AG04450 (cell line): ENCODE measurements around the gene BBS12. TPM values are rescaled to one million over a fixed set of nuclear protein-coding genes. Genes with fewer than 3 reads are reported as not detected.

ENCODE experiments used
- CTCF ChIA-PET: fragments of 300-600, 350-600 bp; formaldehyde crosslinking; extraction: SDS; loops from one replicate; lab custom pipeline; 2022; ENCODE audit warnings: antibody characterized with exemption, inconsistent platforms; lab: Charles Lee
- POLR2A ChIA-PET: fragments of 350-600 bp; formaldehyde crosslinking; extraction: SDS; loops from one replicate; lab custom pipeline; 2021; ENCODE audit warnings: antibody characterized with exemption, inconsistent platforms; lab: Yijun Ruan, JAX
- DNase-seq: peaks from one replicate; pipeline ENCODE4 v3.0.0-alpha.2; 2011; ENCODE audit warnings: low read depth, low spot score
- H3K27ac ChIP-seq: one replicate; pipeline ENCODE4 v1.5.1; 2012; ENCODE audit warnings: low read depth, low read length, control low read depth
- H3K27me3 ChIP-seq: one replicate; pipeline ENCODE4 v1.6.0; 2012; ENCODE audit warnings: low read length; ENCODE audit not compliant: control insufficient read depth, insufficient read depth
- H3K4me3 ChIP-seq: 2 replicates; pipeline ENCODE4 v1.5.1; 2011; ENCODE audit warnings: mild to moderate bottlenecking, low read depth, low read length, control low read depth
- H3K9me3 ChIP-seq: 2 replicates; pipeline ENCODE4 v1.5.1; 2012; ENCODE audit warnings: low read length; ENCODE audit not compliant: control insufficient read depth, insufficient read depth
- polyA plus RNA-seq: library from polyadenylated mRNA; depleted of rRNA; stranded (reverse); fragments of >200 nt; gene quantifications from 2 replicates; pipeline ENCODE4 v1.2.3, GENCODE V29; 2011
- TF ChIP-seq, protein P1 (sequence below): IDR thresholded peaks from 2 replicates; pipeline ENCODE4 v1.5.1; 2011; ENCODE audit warnings: low read depth, low read length, control low read depth, inconsistent platforms

Gene BBS12
- polyA plus RNA-seq, 1 experiment = 3.2 TPM

DNA sequence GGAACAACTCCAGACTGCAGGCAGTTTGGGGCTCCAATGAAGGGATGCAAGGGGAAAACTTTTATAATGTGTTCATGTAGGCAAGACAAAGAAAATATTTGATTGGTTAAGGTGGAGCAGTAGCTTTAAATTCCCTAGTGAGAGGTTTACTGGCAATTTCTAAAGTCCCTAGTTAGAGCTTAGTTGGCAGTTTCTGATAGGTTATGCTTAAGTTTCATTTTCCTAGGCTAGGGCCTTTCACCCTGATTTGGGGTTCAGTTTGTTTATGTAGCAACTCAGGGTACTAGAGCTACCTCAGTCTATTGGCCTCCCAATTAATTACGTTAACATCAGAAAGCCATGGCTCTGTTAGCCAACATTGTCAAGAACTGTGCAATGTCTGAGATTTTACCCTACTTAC lies 14.6 kb downstream of the BBS12 start:
- no peak overlapping the region for H3K27ac ChIP-seq
- H3K9me3 ChIP-seq = no peaks in the 10 kb centered on the region
- ChIA-PET CTCF (interaction anchor here (2.3 to 2.8 kb wide), 2 partner anchors 11 to 167 kb away, joined by 11 to 18 read pairs; no protein-coding TSS in a partner anchor), POLR2A (no interaction called here)
- TF ChIP-seq, protein P1, sequence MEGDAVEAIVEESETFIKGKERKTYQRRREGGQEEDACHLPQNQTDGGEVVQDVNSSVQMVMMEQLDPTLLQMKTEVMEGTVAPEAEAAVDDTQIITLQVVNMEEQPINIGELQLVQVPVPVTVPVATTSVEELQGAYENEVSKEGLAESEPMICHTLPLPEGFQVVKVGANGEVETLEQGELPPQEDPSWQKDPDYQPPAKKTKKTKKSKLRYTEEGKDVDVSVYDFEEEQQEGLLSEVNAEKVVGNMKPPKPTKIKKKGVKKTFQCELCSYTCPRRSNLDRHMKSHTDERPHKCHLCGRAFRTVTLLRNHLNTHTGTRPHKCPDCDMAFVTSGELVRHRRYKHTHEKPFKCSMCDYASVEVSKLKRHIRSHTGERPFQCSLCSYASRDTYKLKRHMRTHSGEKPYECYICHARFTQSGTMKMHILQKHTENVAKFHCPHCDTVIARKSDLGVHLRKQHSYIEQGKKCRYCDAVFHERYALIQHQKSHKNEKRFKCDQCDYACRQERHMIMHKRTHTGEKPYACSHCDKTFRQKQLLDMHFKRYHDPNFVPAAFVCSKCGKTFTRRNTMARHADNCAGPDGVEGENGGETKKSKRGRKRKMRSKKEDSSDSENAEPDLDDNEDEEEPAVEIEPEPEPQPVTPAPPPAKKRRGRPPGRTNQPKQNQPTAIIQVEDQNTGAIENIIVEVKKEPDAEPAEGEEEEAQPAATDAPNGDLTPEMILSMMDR = no peak
- DNase-seq = no peak
- no peaks in the 10 kb centered on the region for H3K27me3 ChIP-seq
- no peak overlapping the region for H3K4me3 ChIP-seq

DNA sequence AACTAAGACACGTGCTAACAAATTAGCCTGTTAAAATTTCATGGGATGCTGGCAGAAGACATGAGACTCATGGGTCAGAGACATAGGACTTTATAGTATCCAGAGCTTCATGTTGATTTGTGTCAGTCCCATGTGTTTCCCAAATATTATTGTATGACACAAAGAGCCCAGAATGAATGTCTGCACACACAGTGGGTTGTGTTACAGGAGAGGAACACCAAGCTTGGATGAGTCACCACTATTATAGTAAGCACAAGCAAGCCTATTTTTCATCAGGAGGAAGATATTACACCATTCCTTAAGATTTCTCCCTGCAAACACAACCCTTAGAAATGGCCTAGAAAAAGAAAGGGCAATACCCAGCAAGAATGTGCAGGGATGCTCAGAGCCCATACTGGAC lies 15.4 kb downstream of the BBS12 start:
- H3K27ac ChIP-seq = no peak overlapping the region
- TF ChIP-seq, protein P1 = no peak
- no peak for DNase-seq
- ChIA-PET CTCF (interaction anchor here (1.0 to 2.8 kb wide), 3 partner anchors 10 to 167 kb away, joined by 3 to 18 read pairs (median 11); no protein-coding TSS in a partner anchor), POLR2A (no interaction called here)
- H3K9me3 ChIP-seq = no peaks in the 10 kb centered on the region; the same call in 1 of the 2 replicates
- H3K27me3 ChIP-seq = no peaks in the 10 kb centered on the region
- no peak overlapping the region for H3K4me3 ChIP-seq

DNA sequence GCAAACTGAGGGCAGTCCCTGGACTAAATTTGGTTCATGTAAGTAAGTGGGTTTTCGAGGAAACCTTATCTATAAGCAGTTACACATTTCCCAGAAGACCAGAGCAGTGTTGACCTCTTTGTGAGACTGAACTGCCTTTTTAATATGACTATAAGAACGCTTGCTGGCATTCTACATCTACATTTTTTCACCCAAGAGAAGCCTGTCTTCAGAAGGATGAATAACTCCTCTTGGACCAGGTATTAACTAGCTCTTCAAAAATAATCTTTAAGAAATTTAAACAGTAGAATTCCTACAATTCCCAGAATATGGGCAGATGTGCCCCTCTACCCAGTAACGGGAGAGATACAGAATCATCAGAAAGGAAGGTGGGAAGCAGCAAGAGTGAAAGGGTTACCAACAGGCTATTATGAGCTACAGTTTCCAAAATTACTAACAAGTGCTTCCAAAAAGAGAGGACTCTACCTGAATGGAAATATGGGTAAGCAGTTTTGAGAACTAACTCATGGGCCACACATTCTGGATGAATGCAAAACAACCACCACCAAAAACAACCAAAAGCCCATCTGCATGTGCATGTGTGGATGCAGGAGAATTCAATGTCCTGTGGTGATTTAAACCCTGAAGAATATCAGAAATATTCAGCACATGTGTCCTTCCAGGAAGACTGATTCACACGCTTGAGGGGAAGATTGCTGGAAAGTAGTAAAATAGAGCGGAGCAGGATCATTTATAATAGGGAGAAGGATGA lies 17.4 kb downstream of the BBS12 start:
- H3K27ac ChIP-seq = no peak overlapping the region
- no peaks in the 10 kb centered on the region for H3K27me3 ChIP-seq
- no peaks in the 10 kb centered on the region; the same call in 1 of the 2 replicates for H3K9me3 ChIP-seq
- CTCF ChIA-PET = interaction anchor here (0.9 to 1.8 kb wide), 3 partner anchors 8 to 164 kb away, joined by 3 to 8 read pairs (median 4); no protein-coding TSS in a partner anchor
- POLR2A ChIA-PET = no interaction called here
- H3K4me3 ChIP-seq = no peak overlapping the region
- DNase-seq = no peak
- TF ChIP-seq, protein P1 = no peak

DNA sequence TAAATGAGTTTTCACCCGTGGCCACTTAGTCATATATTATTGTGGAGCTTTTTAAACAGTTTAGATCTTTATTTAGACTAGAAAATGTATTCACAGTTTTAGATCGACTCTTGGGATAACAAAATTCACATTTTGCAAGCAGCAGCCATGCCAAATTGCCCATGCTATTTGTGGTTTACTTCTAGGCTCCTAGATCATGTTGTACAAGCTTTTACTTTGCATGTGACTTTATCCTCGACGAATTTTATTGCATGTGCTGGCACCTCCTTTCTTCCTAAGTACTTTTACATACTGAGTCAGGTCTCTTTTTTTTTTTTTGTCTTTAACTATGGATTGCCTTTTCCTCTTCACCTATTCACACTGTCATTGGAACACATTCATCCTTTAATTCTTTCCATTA lies 23.2 kb downstream of the BBS12 start:
- ChIA-PET CTCF (interaction anchor here (1.1 to 3.3 kb wide), 5 partner anchors 40 to 175 kb away, joined by 3 to 32 read pairs (median 5); no protein-coding TSS in a partner anchor), POLR2A (interaction anchor here (0.7 kb wide), 1 partner anchor 24 kb away, joined by 4 read pairs; no protein-coding TSS in a partner anchor)
- TF ChIP-seq, protein P1 = no peak
- Histone ChIP-seq H3K4me3 (no peak overlapping the region), H3K9me3 (no peaks in the 10 kb centered on the region; the same call in 1 of the 2 replicates), H3K27me3 (no peaks in the 10 kb centered on the region), H3K27ac (no peak overlapping the region)
- DNase-seq = no peak

DNA sequence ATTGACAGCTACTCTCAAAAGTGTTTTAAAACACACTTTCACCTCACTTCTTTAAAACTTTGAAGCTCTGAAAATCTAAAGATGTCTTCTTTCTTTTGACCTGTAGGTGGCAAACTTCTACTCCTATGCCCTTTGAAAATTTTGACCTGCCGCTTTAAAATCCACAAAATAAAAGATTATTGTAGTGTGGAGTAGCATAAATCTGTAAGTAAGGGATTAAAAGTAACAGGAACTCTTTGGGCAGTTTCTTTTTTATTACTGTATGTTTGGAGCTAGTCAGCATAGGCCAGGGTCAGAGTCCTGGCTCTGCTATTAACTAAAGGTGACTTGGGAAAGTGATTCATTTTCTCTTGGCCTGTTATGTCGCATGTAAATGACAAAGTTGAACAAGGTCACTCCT lies 25.5 kb downstream of the BBS12 start:
- TF ChIP-seq, protein P1 = peak; percentile 66
- ChIA-PET CTCF (interaction anchor here (0.6 to 4.0 kb wide), 51 partner anchors 8 to 1355 kb away, joined by 3 to 87 read pairs (median 6); partner anchors contain the start of genes BBS12 and NUDT6), POLR2A (interaction anchor here (1.0 kb wide), 1 partner anchor 164 kb away, joined by 4 read pairs; the partner anchor contains the start of gene NUDT6)
- Histone ChIP-seq H3K9me3 (no peaks in the 10 kb centered on the region), H3K4me3 (no peak overlapping the region), H3K27ac (no peak overlapping the region), H3K27me3 (no peaks in the 10 kb centered on the region)
- DNase-seq = no peak
